HG03139 (cell line): ENCODE data around the gene RHOJ.
"Not testable (repeated sequence)": the region's sequence is repeated elsewhere in the genome, so short reads cannot be mapped to it uniquely, and the experiment has no call there.

Experiments used
- ATAC-seq: cut with Tn5 transposase; IDR thresholded peaks from one replicate; pipeline ENCODE4 v1.9.1; 2021; ENCODE audit not compliant: unreplicated experiment

The RHOJ gene

DNA sequence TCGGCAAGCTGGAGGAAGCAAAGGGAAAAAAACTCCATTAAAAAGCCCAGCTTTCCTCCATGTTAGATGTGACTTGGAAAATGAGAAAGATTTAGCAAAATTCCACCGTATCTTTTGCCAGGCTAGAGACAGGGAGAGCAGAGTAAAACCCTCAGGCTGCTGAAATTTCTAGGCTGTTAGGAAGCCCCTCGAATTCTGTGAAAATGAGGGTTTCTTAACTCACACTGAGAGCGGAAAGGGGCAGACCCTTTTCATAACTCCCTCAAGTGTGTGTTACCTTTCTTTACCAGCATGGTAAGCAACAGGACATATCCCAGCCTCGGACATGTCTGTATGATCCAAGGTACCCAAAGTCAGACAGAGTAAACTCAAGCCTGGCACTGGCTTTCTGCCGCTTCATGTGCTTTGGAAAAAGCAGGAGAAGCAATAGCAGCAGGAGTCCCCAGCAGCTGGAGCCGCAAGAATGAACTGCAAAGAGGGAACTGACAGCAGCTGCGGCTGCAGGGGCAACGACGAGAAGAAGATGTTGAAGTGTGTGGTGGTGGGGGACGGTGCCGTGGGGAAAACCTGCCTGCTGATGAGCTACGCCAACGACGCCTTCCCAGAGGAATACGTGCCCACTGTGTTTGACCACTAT is at the start of gene RHOJ:
TSS of gene RHOJ (plus strand) at position 37 of the 637 bp plus-strand sequence. CDS start at position 464, 427 bp downstream.
- ATAC-seq = no peak

DNA sequence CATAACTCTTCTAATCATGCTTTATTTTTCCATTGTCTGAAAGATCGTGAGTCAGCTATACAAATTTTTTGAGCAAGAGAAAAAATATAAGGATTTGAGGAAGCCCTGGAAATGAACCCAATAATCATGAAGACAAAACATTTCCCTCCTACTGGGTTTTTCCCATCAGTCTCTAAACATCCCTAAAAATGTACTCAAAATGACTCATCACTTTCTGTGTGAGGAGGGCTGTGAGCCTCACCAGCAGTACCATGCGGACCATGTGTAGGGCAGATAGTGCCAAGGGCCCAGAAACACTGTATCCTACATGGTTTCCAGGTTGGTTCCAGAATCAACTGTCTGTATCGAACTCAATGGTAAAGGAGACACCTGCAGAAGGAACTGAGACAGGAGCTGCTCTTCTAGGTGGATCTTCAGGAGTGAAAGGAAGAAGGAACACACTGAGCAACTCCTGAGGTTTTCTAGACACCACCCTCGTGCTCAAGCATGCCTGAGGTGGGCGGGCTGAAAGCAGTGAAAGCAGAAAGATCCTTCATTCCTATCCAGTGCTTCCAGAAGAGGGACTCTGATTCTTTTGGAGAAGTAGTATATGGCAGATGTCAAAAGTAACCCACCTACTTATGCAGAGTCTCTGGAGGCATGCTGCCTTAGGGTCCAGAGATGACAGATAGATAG is 48.6 kb upstream of the RHOJ start:
- ATAC-seq = no peak

DNA sequence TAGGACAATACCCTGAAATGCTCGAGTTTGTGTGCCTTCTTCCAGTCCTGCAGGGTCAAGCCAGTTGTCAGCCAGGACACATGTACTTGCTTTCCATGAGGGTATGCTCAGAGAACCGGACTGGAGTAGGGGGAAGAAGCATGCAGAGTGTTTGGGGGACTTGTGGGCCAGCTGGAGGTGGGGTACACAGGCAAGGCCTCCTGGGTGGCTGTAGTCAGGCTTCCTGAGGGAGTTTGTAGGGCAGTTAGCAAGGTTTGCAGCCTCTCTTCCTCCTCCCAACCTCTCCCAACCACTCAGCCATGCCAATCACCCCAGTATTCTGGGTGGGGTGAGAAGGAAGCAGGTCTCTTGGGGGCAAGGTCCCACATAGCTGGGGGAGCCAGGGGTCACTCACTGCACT is 47.0 kb upstream of the RHOJ start:
- ATAC-seq = no peak

DNA sequence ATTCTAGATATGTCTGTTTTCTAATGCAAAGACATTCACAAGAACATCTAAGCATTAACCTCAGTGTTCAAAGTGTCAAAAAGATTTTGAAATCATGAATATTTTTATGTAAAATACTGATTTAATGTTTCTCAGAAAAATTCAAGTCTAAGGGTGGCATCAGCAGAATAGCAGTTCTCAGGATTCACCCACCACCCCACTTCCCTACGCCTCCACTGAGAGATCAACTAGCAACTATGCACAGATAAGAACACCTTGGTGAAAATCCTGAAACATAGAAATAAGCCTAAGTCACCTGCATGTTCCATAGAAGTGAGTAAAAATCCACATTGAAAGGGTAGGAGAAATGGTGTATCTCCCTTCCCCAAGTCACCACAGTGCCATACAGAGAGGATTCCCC is 40.9 kb upstream of the RHOJ start:
- no peak for ATAC-seq

DNA sequence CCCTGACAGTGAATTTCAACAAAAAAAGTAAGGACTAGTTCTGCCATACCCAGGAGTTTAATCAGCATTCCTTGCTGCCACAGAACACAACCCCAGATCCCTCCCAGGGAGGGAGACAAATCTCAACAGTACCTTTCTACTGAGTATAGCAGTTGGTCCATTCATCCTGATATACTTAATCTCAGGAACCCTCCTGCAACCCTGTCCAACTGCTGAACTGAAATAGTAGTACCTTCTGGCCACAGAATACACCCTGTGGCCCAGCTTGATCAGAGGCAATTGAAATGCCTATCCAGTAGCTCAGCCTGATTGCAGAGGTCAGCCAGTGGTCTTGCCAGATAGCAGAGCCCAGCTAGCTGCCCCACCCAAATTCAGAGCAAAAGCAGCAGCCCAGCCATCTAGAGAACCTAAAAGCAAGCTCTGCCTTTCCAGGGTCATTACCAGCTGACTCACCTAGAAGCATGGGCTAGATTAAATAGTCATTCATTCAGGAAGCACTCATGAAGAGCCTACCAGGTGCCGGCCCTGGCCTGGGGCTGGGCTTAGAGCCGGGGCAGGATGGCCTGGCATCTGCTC is 40.0 kb upstream of the RHOJ start:
- ATAC-seq = no peak

DNA sequence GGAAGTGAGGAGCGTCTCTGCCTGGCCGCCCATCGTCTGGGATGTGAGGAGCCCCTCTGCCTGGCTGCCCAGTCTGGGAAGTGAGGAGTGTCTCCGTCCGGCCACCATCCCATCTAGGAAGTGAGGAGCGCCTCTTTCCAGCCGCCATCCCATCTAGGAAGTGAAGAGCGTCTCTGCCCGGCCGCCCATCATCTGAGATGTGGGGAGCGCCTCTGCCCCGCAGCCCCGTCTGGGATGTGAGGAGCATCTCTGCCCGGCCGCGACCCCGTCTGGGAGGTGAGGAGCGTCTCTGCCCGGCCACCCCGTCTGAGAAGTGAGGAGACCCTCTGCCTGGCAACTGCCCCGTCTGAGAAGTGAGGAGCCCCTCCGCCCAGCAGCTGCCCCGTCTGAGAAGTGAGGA is 39.0 kb upstream of the RHOJ start:
- ATAC-seq = not testable (repeated sequence)

DNA sequence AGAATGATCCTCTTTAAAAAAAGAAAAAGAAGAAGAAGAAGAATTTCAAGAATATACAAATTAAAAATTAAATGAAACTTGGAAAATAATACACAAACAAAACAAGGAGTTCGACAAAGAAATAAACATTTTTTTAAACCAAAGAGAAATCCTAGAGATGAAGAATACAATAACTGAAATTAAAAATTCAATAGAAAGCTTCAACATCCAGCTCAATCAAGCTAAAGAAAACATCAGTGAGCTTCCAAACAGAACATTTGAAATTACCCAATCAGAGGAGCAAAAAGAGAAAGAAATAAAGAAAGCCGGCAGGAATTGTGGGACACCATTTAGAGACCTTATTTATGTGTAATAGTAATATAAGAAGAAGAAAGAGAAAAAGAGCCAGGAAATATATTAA is 37.2 kb upstream of the RHOJ start:
- no peak for ATAC-seq

DNA sequence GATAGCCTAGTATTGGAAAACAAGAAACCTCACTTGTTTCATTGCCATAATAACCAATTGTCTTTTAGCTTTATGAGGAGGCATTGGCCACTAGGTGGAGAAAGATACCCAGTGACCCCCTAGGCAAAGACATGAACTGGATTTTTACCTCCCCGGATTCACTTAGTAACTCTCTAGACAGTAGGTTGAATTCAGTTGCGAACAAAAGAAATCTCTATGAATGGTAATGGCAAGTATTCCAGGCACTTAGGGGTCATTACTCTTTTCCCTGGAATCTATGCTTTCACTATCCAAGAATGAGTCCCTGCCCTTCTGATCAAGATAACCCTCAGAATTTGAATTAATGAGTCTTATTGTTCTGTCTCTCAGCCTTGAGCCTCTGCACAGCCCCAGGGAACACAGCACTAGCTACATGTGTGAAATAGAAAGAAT is 29.5 kb upstream of the RHOJ start:
- ATAC-seq = no peak

DNA sequence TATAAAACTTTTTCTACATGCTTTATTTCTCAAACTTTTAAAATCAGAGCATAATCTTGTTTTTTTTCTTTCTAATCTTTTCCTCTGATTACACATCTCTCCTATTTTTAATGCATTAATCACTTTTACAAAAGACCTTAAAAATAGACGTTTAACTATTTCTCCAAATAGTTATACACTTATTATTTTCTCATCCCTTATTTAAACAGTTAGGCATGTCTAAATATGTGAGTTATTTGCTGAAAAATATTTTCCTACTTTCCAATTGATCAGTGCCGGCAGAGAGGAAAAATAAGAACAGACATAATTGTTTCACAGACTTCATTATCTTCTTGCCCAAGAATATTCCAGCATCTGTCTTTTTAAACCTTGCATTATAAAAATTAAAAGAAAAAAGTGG is 28.7 kb upstream of the RHOJ start:
- ATAC-seq = no peak

DNA sequence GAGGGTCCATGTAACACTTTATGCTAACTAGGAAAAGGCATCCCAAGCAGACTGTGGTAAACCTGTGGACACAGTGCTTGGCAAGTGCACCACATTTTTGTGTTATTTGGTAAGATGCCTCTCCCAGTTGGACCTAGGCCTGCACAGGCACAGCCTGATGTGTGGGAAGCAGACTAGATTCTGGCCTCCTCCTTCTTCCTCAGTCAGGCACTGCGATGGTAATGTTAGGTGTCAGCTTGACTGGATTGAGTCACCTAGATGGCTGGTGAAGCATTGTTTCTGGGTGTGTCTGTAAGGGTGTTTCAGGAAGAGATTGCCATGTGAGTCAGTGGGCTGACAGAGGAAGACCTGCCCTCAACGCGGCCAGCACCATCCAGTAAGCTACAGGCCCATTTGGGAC is 25.3 kb upstream of the RHOJ start:
- no peak for ATAC-seq

DNA sequence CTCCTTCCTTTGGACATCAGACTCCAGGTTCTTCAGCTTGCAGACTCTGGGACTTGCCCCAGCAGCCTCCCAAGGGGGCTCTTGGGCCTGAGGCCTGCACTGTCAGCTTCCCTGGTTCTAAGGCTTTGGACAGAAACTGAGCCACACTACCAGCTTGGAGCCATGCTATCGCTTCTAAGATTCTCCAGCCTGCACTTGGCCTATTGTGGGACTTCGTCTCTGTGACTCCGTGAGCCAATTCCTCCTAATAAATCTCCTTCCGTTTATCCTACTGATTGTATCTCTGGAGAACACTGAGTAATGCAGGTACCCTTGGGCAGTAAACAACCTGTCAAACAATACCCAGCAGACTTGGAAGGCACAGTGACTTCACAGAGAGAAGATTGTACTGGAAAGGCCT is 24.9 kb upstream of the RHOJ start:
- ATAC-seq = no peak

DNA sequence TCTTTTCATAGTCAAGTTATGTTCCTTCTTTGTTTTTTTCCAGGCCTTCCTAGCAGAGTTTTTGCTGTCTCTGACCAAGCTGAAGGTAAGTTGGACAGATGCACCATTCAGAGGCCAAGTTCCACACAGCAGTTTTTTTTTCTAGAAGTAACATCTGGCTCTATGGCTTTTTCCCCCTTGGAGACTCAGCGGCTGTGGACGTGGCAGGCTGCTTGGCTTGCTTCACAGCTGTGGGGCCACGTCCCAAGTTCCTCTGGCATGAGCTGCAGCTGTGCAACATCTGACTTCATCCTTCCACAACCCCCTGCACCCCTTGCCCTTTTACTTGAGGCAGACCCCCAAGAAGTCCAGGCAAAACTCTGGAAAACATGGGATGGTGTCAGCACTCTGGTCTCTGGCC is 24.2 kb upstream of the RHOJ start:
- ATAC-seq = no peak

DNA sequence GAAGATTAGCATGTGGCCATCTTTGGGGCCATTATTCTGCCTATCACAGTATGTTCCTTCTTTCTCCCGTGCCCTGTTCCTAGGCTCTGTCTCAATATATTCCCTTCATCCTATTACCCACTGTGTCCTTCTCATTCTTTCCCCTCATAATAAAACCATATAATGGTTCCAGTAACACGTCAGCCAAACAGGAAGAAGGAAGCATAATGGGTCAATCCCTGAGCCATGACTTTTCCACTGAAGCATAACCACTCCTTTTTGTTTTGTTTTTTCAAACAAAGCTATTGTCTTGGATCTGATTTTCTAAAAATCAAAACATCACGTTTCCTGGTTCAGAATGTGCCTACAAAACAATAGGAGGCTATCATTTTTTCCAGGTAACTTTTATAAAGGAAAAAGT is 21.3 kb upstream of the RHOJ start:
- ATAC-seq = no peak

DNA sequence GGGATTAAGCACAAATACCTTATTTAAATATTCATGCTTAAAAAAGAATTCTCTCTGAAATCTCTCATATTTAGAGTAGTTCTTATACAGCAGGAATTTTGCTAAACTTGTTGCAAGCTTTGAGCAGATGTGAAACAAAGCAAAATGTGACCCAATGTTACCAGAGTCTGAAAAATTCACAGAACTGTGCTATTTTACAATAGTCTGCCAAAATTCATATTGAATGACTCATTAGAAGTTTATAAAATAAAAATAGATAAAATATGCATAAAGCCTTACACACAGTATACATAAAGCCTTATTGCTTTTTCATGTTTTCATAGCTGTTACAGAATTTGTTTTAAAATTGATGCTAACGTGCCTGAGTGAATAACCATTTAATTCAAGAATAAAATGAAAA is 17.8 kb upstream of the RHOJ start:
- no peak for ATAC-seq

DNA sequence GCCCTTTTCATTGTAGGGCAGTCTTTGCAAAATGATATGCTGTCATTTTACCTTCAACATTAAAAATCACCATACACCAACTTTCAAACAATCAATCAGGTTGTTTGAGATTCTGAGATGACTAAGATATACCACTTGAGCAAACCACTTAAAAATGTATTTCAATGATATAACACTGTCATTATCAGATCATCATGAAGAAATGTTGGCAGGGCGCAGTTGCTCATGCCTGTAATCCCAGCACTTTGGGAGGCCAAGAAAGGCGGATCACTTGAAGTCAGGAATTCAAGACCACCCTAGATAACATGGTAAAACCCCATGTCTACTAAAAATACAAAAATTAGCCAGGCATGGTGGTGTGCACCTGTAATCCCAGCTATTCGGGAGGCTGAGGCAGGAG is 13.0 kb upstream of the RHOJ start:
- ATAC-seq = no peak

DNA sequence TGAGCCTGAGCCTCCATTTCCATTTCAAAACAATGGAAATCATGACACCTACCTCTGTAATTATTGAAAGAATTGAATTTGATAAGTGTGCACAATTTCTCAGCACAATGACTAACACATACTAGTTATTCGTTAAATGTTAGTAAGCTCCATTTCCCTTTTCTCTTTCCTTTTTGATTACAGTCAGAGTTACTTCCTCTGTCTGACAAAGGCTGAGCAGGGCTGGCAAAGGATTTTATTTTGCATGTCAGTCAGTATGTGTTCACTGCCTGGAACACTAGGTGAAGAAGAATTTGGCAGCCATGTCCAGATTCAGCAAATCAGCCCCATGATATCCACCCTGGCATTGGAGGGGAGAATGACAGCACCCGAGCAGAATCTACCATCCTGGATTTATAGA is 12.2 kb upstream of the RHOJ start:
- ATAC-seq = peak; percentile 73

DNA sequence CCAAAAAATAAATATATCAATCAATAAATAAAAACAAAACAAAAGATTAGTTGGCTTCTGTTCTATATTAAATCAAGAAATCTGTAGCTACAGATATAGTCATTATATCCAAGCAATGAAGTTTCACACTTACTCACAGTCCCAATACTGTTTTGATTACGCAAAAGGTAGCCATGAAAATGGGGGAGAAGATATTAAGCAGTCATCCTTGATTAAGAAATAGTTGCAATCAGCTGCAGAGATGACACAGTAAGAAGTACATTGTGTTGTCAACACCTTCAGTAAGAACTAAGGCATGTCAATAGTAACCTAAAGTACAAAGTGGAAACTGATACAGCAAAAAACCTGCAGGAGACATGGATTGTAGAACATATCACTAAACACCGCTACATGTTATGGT is 11.0 kb upstream of the RHOJ start:
- no peak for ATAC-seq

DNA sequence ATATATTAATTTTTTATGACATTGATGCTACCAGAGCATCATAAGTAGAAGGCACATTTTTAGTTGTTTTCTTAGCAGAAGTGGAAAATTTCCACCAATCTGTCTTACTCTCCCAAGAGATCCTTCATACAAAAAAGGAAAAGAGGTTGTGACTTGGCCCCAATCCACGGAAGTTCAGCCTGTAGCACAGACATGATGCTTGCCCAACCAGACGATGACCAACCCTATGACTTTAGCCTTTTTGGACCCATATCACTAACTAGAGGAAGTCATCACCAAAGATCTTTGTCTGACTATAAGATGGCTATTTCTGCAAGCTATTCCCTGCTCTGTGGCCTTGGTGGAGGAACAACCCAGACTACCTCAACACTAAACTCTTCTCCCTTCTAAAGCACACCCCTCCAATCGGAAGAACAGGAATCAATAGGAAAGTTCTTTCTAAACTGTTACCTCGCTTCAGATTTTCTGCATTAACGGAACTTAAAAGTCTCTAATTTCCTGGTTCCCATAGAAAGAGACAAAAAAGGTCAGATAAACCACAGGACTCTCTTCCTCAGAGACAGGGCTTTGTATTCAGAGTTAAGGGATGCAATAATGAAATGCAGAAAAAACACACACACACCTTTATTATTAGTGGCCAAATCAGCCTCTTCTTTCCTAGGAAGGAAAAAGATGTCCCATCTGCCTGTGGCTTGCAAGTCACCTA is 4.1 kb upstream of the RHOJ start:
- ATAC-seq = no peak

DNA sequence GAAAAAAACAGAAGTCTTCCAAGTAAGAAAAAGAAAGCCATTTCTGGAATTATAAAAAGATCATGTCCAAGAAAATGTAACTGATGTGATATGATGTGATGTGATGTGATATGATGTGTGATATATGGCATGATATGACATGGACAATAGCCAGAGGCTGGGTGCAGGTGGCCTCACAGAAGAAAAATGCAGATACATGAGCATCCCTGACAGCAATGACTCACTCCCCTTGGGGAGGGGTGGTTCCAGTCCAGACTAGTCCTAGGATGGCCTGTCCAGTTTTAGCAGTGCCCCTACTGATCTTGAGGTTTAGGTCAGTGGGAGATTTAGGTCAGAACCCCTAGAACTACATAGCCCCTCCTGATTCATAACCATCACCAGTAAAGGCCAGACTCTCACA is 3.5 kb upstream of the RHOJ start:
- no peak for ATAC-seq

DNA sequence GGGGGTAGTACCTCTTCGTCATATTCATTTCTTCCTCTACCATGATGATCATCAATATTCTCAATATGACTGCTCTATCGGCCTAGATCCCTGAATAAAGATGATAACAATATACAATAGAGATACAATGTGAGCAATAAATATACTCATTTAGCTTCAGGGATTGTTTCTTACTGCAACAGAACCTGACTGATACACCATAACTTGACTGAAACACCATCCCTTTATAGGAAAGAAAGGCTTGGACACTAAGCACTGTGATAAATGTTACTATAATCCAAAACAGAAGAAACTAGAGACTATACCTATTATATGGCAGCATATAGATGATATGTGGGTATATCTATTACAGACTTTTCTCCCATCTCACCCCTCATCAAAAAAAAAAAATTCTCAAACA is 1.2 kb upstream of the RHOJ start:
- no peak for ATAC-seq

DNA sequence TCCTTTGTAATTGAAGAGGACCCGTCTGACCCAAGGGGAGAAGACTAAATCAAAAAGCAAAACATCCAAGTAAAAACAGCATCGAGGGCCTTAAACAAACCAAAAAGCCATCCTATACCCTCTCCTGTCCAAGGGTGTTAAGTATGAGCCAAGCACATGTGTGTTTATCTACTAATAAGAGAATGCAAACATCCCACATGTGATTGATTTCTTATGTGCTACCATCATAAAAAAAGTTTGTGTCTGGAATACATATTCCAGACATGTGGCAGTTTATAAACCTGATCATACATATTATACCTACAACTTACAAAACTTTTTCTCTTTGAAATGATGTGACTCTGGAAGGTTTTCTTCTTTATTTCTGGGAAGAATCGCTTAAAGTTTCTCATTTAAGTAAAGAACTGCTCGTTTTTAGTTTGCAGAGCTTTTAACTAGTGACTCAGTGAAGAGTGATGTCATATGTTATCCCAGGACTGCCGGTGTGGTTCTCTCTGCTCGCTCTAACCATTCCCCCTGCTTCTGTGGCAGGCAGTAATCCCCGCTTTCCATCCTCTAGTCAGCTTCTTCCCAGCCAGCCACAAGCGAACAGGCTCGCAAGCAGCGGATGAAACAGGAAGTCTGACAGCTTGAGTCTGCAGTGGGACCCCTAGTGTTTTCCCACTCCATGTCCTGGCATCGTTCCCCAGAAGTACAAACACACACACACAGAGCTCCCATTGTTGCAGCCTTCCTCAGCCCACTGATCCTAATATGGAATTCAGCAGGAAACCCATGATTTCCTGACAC is 431 bp upstream of the RHOJ start:
- no peak for ATAC-seq
